ENCODE data around the gene CTNND2. TPM values are rescaled to one million over a fixed set of nuclear protein-coding genes. Genes with fewer than 3 reads are reported as not detected.

Gene CTNND2
- total and polyA plus RNA-seq, 4 donors = 0.05 to 0.50 (median 0.27) TPM

DNA sequence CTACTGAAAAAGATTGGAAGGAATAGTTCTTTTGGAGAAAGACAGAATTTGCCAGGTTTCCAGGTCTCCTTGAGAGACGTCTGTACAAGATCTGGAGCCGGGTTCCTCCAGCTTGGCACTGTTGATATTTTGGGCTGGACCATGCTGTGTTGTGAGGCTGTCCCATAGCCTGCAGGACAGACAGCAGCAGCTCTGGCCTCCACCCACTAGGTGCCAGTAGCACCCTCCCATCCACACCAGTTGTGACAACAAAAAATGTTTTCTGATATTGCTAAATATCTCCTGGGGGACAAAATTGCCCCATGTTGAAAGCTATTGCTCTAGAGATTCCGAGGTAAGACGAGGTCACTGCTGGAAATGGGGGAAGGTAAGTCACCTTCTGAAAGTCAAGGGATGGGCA lies 855.5 kb downstream of the CTNND2 start:
- WGBS = 88% methylated on average over 4 of the region's 4 CpGs
- Histone ChIP-seq H3K36me3 (ENCODE audit: control insufficient read depth in 4 of 4, insufficient read depth in 3 of 4, low read depth in 1 of 4, low read length in 3 of 4) (no peaks in the 10 kb centered on the region), H3K4me3 (ENCODE audit: low read depth in 1 of 3, low read length in 3 of 3) (no peak overlapping the region), H3K9me3 (ENCODE audit: control insufficient read depth in 4 of 4, low read length in 3 of 4) (no peaks in the 10 kb centered on the region), H3K27me3 (ENCODE audit: control insufficient read depth in 4 of 4, insufficient read depth in 4 of 4, low read length in 3 of 4) (no peaks in the 10 kb centered on the region), H3K27ac (ENCODE audit: low read depth in 1 of 2, low read length in 2 of 2) (no peak overlapping the region), H3K9ac (ENCODE audit: low read depth in 1 of 2, low read length in 2 of 2) (no peak overlapping the region), H3K4me1 (ENCODE audit: control insufficient read depth in 4 of 4, insufficient read depth in 4 of 4, low read length in 3 of 4) (no peaks in the 10 kb centered on the region)
- no peak for DNase-seq (ENCODE audit: low spot score)
- TF ChIP-seq, protein P1, sequence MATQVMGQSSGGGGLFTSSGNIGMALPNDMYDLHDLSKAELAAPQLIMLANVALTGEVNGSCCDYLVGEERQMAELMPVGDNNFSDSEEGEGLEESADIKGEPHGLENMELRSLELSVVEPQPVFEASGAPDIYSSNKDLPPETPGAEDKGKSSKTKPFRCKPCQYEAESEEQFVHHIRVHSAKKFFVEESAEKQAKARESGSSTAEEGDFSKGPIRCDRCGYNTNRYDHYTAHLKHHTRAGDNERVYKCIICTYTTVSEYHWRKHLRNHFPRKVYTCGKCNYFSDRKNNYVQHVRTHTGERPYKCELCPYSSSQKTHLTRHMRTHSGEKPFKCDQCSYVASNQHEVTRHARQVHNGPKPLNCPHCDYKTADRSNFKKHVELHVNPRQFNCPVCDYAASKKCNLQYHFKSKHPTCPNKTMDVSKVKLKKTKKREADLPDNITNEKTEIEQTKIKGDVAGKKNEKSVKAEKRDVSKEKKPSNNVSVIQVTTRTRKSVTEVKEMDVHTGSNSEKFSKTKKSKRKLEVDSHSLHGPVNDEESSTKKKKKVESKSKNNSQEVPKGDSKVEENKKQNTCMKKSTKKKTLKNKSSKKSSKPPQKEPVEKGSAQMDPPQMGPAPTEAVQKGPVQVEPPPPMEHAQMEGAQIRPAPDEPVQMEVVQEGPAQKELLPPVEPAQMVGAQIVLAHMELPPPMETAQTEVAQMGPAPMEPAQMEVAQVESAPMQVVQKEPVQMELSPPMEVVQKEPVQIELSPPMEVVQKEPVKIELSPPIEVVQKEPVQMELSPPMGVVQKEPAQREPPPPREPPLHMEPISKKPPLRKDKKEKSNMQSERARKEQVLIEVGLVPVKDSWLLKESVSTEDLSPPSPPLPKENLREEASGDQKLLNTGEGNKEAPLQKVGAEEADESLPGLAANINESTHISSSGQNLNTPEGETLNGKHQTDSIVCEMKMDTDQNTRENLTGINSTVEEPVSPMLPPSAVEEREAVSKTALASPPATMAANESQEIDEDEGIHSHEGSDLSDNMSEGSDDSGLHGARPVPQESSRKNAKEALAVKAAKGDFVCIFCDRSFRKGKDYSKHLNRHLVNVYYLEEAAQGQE (IDR thresholded peaks at IDR 0.05) = no peak
- TF ChIP-seq GABPA (IDR thresholded peaks at IDR 0.05 in 1 of 2, conservative IDR thresholded peaks at IDR 0.05 in 1 of 2) (no peak), SP1 (IDR thresholded peaks at IDR 0.05) (no peak), RAD21 (IDR thresholded peaks at IDR 0.05) (no peak)

DNA sequence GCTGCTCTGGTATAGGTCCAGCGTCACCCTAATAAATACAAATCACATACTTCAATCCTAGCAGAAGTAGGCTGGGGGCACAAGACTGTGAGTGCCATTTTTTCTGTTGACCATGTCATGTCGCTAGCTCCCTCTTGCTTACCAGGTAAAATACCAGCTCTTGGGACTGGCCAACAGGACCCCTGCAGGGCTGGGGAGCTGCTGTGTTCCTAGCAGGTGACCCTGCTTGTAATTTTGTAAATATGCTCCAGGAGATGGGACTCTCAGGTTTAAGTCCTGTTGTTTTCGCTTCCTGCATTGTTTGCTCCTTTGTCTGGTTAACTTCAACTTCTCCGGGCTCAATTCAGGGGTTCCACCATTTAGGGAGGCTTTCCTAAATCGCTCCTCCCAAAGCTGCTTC lies 856.6 kb downstream of the CTNND2 start:
- no peaks in the 10 kb centered on the region for H3K9me3 ChIP-seq (ENCODE audit: control insufficient read depth in 4 of 4, low read length in 3 of 4)
- no peaks in the 10 kb centered on the region for H3K4me1 ChIP-seq (ENCODE audit: control insufficient read depth in 4 of 4, insufficient read depth in 4 of 4, low read length in 3 of 4)
- H3K36me3 ChIP-seq (ENCODE audit: control insufficient read depth in 4 of 4, insufficient read depth in 3 of 4, low read depth in 1 of 4, low read length in 3 of 4) = no peaks in the 10 kb centered on the region
- 93% methylated on average over 5 of the region's 5 CpGs for whole genome bisulfite sequencing
- TF ChIP-seq HNF4A (conservative IDR thresholded peaks at IDR 0.05) (no peak), GABPA (IDR thresholded peaks at IDR 0.05 in 1 of 2, conservative IDR thresholded peaks at IDR 0.05 in 1 of 2) (no peak)
- H3K4me3 ChIP-seq (ENCODE audit: low read depth in 1 of 3, low read length in 3 of 3) = no peak overlapping the region
- no peak overlapping the region for H3K27ac ChIP-seq (ENCODE audit: low read depth in 1 of 2, low read length in 2 of 2)
- no peak for DNase-seq (ENCODE audit: low spot score)
- no peaks in the 10 kb centered on the region for H3K27me3 ChIP-seq (ENCODE audit: control insufficient read depth in 4 of 4, insufficient read depth in 4 of 4, low read length in 3 of 4)
- no peak overlapping the region for H3K9ac ChIP-seq (ENCODE audit: low read depth in 1 of 2, low read length in 2 of 2)

DNA sequence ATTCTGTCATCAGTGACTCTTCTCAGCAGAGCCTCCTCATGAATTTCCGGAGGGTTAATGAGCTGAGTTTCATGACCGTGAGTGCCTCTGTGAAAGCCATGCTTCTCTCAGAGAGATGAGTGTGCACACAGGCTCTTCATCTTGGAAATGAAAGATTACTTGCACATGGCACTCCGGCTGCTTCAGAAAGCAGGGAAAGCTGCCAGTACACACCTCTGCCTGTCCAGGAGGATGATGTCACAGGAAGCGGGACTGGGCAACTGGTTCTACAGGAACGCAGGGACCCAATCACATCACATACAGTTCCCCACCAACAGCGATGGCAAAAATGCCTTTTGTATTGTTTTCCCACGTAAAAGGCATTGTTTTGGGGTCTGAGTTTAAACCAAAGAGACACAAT lies 857.2 kb downstream of the CTNND2 start:
- Histone ChIP-seq H3K4me1 (ENCODE audit: control insufficient read depth in 4 of 4, insufficient read depth in 4 of 4, low read length in 3 of 4) (no peaks in the 10 kb centered on the region), H3K4me3 (ENCODE audit: low read depth in 1 of 3, low read length in 3 of 3) (no peak overlapping the region), H3K27ac (ENCODE audit: low read depth in 1 of 2, low read length in 2 of 2) (no peak overlapping the region), H3K27me3 (ENCODE audit: control insufficient read depth in 4 of 4, insufficient read depth in 4 of 4, low read length in 3 of 4) (no peaks in the 10 kb centered on the region), H3K9me3 (ENCODE audit: control insufficient read depth in 4 of 4, low read length in 3 of 4) (no peaks in the 10 kb centered on the region), H3K36me3 (ENCODE audit: control insufficient read depth in 4 of 4, insufficient read depth in 3 of 4, low read depth in 1 of 4, low read length in 3 of 4) (no peaks in the 10 kb centered on the region), H3K9ac (ENCODE audit: low read depth in 1 of 2, low read length in 2 of 2) (no peak overlapping the region)
- 79% methylated on average over 7 of the region's 7 CpGs for WGBS
- DNase-seq (ENCODE audit: low spot score) = no peak
- TF ChIP-seq, protein P1 (IDR thresholded peaks at IDR 0.05) = no peak
- no peak for TF ChIP-seq SP1 (IDR thresholded peaks at IDR 0.05)
- no peak for TF ChIP-seq RXRA (IDR thresholded peaks at IDR 0.05)
- TF ChIP-seq, protein P2, sequence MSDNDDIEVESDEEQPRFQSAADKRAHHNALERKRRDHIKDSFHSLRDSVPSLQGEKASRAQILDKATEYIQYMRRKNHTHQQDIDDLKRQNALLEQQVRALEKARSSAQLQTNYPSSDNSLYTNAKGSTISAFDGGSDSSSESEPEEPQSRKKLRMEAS (IDR thresholded peaks at IDR 0.05) = no peak
- TF ChIP-seq HNF4A (conservative IDR thresholded peaks at IDR 0.05) = no peak
- no peak for TF ChIP-seq NR2F2 (IDR thresholded peaks at IDR 0.05)
- TF ChIP-seq, protein P3, sequence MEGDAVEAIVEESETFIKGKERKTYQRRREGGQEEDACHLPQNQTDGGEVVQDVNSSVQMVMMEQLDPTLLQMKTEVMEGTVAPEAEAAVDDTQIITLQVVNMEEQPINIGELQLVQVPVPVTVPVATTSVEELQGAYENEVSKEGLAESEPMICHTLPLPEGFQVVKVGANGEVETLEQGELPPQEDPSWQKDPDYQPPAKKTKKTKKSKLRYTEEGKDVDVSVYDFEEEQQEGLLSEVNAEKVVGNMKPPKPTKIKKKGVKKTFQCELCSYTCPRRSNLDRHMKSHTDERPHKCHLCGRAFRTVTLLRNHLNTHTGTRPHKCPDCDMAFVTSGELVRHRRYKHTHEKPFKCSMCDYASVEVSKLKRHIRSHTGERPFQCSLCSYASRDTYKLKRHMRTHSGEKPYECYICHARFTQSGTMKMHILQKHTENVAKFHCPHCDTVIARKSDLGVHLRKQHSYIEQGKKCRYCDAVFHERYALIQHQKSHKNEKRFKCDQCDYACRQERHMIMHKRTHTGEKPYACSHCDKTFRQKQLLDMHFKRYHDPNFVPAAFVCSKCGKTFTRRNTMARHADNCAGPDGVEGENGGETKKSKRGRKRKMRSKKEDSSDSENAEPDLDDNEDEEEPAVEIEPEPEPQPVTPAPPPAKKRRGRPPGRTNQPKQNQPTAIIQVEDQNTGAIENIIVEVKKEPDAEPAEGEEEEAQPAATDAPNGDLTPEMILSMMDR (IDR thresholded peaks at IDR 0.05; ENCODE audit: low read depth, low read length, missing input control) = no peak
- no peak for TF ChIP-seq EGR1 (IDR thresholded peaks at IDR 0.05; ENCODE audit: low read depth in 2 of 2)
- TF ChIP-seq JUND (IDR thresholded peaks at IDR 0.05) = no peak
- no peak for TF ChIP-seq YY1 (IDR thresholded peaks at IDR 0.05)
- TF ChIP-seq FOXA2 (IDR thresholded peaks at IDR 0.05) = no peak
- TF ChIP-seq, protein P4, sequence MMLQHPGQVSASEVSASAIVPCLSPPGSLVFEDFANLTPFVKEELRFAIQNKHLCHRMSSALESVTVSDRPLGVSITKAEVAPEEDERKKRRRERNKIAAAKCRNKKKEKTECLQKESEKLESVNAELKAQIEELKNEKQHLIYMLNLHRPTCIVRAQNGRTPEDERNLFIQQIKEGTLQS (IDR thresholded peaks at IDR 0.05) = no peak
- no peak for TF ChIP-seq HNF4G (IDR thresholded peaks at IDR 0.05)
